ENCODE data around the gene UNC50.
"Not testable (repeated sequence)": the region's sequence is repeated elsewhere in the genome, so short reads cannot be mapped to it uniquely, and the experiment has no call there.

UNC50 gene

DNA sequence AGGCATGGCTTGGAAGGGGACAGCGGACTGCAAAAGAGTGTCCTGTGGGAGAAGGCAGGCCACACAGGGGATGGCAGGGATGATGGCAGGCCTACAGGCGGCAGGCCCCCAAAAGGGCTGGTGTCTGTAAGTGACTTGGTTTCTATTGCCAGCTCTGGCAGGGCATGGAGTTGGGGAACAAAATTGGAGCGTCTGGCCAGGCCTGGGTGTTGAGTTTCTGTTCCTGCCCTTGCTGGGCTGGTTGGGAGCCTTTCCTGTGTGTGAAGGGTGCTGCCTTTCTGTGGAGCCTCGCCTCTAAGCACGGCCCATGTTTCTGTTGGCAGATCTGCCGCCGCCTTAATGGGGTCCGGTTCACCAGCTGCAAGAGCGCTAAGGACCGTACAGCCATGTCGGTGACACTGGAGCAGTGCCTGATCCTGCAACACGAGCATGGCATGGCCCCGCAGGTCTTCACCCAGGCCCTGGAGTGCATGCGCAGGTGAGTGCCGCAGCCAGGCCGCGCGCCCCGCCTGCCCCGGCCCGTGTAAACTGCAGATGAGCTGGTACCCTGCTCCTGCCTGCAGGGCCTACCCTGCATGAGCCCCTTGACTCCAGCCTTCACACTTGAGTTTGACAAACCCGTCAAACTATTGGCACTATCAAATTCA is 31.6 kb upstream of the UNC50 start:
- DNase-seq, result no peak

DNA sequence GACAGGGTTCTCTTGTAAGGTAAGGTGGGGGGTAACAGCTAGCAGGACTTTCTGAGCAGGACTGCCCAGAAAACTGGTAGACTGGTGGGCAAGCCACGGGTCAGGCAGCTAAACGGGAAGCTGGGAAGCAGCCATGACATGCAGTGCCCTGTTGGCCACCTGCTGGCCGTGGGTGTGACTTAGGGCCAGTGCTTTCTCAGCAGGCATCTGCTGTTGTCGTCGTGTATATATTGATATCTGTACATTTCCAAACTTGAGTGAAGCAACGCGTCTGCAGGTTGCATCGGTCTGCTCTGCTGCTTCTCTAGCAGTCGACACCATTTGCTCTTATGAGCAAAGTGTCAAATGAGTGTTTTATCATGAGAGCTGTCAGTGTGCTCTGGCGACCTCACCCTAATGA is 31.1 kb upstream of the UNC50 start:
- no peak for DNase-seq

- no peak for DNase-seq
Observed at GRCh38 chr2:98578231-98578630, 30.2 kb upstream of the UNC50 start.

DNA sequence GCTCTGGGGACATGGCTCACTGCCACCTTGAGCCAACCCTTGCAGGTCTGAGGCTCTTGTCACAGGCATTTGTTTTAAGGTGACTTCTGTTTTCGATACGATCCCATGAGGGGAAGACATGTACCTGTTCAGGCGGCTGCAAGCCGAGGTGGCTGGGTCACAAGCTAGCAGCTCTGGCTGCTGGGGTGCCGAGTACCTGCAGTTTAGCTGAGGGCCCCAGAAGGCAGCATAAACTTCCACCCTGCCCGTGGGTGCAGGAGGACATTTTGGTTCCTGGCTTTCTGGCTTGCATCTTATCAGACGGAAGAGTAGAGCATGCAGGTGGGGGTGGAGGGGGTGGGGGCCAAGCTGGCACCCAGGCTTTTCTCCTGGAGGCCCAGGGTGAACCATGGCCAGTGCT is 28.5 kb upstream of the UNC50 start:
- no peak for DNase-seq

DNA sequence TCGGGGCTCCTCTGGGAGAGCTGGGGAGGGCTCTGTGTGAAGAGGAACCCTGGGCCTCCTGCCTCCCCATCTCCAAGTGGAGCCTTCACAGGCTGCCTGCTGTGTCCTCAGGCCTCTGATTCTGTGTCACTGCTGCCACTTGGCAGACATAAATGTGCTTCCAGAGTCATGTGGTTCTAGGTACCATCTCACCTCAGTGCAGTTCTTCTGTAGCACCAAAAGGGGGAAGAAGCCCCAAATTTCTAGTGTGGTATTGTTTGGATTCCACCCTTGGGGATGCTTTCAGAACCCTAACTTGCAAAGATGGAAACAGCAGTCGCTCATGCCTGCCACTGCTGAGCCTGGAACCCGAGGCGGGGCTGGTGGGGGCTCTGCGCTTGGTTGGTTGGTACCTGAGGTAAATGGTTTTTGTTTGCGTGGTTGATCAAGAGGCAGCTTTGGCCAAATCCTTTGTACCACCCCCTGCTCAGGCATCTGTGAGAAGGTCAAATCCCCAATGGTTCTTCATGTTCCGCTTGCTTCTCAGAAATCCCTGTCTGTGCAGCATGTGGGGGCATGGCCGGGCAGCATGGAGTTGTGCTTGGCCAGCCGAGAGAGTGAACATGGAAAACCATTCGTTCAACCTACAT is 27.6 kb upstream of the UNC50 start:
- no peak for DNase-seq

DNA sequence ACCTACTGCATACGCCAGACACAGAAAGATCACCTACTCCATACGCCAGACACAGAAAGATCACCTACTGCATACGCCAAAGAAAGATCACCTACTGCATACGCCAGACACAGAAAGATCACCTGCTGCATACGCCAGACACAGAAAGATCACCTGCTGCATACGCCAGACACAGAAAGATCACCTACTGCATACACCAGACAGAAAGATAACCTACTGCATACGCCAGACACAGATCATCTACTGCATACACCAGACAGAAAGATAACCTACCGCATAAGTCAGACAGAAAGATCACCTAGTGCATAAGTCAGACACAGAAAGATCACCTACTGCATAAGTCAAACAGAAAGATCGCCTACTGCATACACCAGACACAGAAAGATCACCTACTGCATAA is 25.9 kb upstream of the UNC50 start:
- DNase-seq, result no peak

DNA sequence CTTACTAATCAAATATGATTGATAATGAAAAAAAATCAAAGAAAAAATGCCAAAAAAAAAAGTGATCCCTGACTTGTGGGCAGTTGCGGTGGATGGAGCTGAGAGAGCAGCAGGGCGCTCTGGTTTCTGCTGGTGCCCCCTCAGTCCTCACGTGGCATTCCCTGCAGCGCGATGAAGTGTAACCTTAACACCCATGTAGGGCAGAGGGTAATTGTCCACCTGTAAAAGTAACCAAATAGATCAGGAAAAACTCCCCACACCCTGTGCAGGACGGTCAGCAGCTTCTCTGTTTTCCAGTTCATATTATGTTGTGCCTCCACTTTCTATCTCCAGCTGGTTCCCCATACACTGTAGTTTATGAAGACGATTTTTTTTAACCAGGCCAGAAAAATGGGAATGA is 25.1 kb upstream of the UNC50 start:
- DNase-seq, result no peak

GRCh38 chr2:98583816-98584618 is 24.4 kb upstream of the UNC50 start:
- DNase-seq, result no peak

GRCh38 chr2:98585386-98585785 is 23.0 kb upstream of the UNC50 start:
- DNase-seq, result no peak

GRCh38 chr2:98586551-98587140 is 21.7 kb upstream of the UNC50 start:
- no peak for DNase-seq

GRCh38 chr2:98588880-98589431 is 19.4 kb upstream of the UNC50 start:
- no peak for DNase-seq

DNA sequence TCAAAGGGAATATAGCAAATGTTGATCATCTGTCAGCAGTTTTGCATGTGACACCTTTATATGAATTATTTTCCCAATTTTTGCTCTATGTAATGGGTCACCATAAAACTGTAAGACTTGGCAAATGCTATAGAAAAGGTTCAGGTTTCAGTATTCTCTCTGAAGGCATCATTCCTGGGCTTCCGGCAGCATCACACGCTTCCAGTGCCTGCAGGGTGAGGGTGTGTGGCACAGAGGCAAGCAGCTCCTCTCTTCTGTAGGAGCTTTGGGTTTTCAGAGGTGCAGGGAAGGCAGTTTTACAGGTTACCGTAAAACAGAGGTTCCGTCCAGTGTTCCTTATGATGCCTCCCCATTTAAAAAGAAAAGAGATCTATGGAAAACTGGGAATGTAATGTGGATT is 18.9 kb upstream of the UNC50 start:
- DNase-seq, result no peak

GRCh38 chr2:98592565-98592964 is 15.8 kb upstream of the UNC50 start:
- DNase-seq, result no peak

- not testable (repeated sequence) for DNase-seq
Observed at GRCh38 chr2:98594665-98595064, 13.7 kb upstream of the UNC50 start.

DNA sequence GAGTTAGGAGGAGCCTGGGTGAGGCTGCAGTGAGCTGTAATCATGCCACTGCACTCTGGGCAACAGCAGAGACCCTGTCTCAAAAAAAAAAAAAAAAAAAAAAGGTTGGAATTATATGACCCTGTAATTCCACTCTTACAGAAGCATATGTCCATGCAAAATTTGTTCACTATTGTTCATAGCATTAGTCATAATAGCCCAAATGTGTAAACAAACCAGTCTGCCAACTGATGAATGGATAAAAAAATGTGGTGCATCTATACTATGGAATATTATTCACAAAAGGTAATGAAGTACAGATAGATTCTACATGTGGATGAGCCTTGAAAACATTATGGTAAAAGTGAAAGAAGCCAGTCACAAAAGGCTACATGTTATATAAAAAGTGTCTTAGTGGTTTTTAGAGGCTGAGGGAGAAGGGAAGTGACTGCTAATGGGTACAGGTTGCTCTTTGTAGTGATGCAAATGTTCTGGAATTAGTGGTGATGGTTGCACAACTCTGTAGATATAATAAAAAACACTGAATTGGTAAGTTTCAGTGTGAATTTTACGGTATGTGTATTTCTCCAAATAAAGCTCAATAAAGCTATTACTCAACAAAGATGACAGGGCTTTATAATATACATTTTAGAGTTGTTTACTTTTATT is 9.5 kb upstream of the UNC50 start:
- no peak for DNase-seq

- DNase-seq, result no peak
Observed at GRCh38 chr2:98601532-98602132, 6.8 kb upstream of the UNC50 start.

GRCh38 chr2:98604547-98604946 is 3.8 kb upstream of the UNC50 start:
- DNase-seq, result no peak

DNA sequence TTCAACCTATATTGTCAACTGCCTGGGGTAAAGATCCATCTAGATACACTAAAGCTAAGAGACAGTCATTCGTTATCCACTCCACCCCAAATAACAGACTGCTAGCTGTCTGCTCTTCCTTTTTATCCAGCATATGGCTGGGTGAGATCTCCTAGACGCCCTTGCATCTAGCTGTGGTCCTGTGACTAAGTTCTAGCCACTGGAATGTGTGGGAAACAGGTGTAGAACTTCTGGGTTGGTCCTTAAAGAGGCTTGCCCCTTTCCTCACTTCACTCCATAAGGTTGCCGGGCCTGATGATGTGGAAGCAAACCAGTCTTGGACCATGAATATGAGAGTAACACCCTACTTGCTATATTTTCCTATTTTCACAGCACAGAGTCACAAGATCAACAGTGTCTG is 3.3 kb upstream of the UNC50 start:
- DNase-seq, result no peak

DNA sequence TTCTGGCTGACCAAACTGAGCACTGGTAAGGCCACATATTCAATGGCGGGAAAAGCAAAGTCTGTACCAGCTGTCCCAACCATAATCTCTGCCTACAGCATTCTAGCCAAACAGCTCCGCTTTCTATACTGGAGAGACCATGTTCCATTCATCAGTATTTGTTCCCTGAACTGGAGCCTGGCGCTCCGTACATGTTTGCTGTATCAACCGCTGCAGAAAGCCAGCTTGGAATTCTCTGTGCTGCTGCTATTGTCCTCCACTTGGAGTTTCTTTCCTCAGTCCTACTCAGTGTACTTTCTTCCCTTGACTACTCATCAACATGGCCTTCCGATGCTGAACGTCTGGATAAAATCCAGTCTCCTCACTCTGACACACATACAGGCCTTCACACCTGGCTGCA is 2.0 kb upstream of the UNC50 start:
- DNase-seq, result no peak

DNA sequence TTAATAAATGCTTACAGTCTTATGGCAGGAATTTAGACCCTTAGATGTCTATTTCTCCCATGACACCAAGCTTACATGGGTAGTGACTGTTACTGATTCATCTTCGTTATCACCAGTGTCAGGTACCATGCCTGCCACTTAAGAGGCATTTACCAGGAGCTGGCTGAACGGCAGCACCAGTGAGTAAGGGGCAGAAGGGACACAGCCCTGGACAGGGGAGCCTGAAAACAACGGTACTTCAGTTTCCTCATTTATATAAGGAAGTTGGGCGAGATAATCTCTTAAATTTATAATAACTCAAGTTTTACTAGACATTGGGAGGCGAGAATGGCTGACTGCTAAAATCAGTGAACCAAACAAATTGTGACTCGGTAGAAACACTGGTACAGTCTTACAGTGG is 1.3 kb upstream of the UNC50 start:
- DNase-seq, result no peak

DNA sequence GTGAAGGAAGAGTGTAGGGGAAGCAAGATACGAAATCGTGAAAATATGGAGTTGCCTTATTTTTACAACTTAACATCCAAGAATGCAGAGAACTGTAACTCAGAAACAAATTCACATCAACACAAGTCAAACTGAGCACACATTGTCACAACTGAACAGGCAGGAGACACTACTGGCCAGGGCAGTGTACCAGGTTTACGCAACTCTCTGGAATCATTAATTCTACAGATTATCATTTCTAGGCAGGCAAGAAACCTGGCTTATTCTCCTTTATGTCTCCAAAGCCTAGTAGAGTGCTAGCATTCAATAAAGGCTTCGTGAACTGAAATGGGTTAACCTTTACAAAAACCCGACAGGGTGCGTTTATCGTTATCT is 661 bp upstream of the UNC50 start:
- no peak for DNase-seq

DNA sequence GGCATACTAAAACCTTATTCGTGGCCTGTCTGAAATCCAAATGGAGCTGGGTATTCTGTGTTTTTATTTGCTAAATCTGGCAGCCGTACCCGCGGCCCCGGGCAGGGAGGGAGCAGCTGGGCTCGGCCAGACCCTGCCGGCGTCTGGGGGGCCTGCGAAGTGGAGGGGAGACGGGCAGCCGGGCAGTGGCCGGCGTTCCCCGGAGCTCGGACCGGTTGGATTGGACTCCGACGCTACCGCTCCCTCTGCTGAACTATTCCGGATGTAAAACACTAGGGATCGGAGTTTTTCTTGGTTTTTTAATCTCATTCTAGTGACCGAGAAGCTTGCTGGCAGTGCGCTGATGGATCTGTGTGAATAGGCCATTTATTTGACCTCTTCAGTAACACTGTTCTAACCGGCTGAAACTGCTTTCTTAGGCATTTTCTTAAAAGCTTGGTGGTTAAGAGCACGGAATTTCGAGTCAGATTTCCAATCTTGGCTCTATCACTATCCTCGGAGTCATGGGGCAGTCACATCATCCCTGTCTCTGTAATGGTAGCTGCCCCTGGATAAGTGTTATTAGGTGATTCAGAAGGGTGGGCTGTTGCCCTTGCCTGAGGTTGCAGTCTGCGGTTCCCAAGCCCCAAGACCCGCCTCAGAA is 694 bp downstream of the UNC50 start:
- no peak for DNase-seq
